ENCODE data around the gene AKT2.
"Not testable (repeated sequence)": the region's sequence is repeated elsewhere in the genome, so short reads cannot be mapped to it uniquely, and the experiment has no call there.

DNA sequence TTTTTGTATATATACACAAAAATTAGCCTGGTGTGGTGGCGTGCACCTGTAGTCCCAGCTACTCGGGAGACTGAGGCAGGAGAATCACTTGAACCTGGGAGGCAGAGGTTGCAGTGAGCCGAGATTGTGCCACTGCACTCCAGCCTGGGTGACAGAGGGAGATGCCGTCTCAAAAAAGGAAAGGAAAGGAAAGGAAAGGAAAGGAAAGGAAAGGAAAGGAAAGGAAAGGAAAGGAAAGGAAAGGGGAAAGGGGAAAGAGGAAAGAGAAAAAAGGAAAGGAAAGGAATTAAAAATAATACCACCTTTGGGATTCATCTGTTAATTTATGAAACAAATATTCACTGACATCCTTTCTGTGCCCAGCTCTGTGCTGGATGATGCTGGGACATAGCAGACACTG is 66.1 kb downstream of the AKT2 start:
- TF ChIP-seq, protein P1, sequence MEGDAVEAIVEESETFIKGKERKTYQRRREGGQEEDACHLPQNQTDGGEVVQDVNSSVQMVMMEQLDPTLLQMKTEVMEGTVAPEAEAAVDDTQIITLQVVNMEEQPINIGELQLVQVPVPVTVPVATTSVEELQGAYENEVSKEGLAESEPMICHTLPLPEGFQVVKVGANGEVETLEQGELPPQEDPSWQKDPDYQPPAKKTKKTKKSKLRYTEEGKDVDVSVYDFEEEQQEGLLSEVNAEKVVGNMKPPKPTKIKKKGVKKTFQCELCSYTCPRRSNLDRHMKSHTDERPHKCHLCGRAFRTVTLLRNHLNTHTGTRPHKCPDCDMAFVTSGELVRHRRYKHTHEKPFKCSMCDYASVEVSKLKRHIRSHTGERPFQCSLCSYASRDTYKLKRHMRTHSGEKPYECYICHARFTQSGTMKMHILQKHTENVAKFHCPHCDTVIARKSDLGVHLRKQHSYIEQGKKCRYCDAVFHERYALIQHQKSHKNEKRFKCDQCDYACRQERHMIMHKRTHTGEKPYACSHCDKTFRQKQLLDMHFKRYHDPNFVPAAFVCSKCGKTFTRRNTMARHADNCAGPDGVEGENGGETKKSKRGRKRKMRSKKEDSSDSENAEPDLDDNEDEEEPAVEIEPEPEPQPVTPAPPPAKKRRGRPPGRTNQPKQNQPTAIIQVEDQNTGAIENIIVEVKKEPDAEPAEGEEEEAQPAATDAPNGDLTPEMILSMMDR (IDR thresholded peaks at IDR 0.05; ENCODE audit: low read depth, low read length): not testable (repeated sequence)
- not testable (repeated sequence) for TF ChIP-seq POLR2A (IDR thresholded peaks at IDR 0.05; ENCODE audit: extremely low read depth, insufficient read length); MYC (IDR thresholded peaks at IDR 0.05; ENCODE audit: low read depth, low read length)
- TF ChIP-seq, protein P2, sequence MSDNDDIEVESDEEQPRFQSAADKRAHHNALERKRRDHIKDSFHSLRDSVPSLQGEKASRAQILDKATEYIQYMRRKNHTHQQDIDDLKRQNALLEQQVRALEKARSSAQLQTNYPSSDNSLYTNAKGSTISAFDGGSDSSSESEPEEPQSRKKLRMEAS (IDR thresholded peaks at IDR 0.05; ENCODE audit: low read depth, low read length): not testable (repeated sequence)

Measured in NB4 (cell line).